OCI-LY1 (cell line): ENCODE results near the gene DRD1.

Experiments used
- H2AFZ ChIP-seq: fragments of 200-600 bp; sonication (generic), shearing (Covaris generic); 2 replicates; pipeline ENCODE4 v1.6.0; 2014; ENCODE audit warnings: antibody characterized with exemption, mild to moderate bottlenecking, low read length
- H3F3A ChIP-seq: fragments of 200-600 bp; sonication (generic), shearing (Covaris generic); 2 replicates; pipeline ENCODE4 v1.6.0; 2014; ENCODE audit warnings: mild to moderate bottlenecking, antibody characterized with exemption, low read length, moderate library complexity; ENCODE audit not compliant: insufficient read depth
- H3K27ac ChIP-seq: fragments of 200-600 bp; sonication (generic); 2 replicates; pipeline ENCODE4 v1.5.1; 2014; ENCODE audit warnings: low read length, mixed run types, mild to moderate bottlenecking, low read depth; ENCODE audit not compliant: poor library complexity, severe bottlenecking
- H3K27me3 ChIP-seq: fragments of 200-600 bp; sonication (generic); 2 replicates; pipeline ENCODE4 v1.6.0; 2014; ENCODE audit warnings: antibody characterized with exemption, mild to moderate bottlenecking, low read length, moderate library complexity; ENCODE audit not compliant: insufficient read depth
- H3K36me3 ChIP-seq: fragments of 200-600 bp; sonication (generic); 2 replicates; pipeline ENCODE4 v1.6.1; 2014; ENCODE audit warnings: mild to moderate bottlenecking, antibody characterized with exemption, low read length, moderate library complexity, mixed read lengths; ENCODE audit not compliant: insufficient read depth
- H3K4me1 ChIP-seq: fragments of 200-600 bp; sonication (generic); 2 replicates; pipeline ENCODE4 v1.5.1; 2014; ENCODE audit warnings: mild to moderate bottlenecking, low read length, moderate library complexity; ENCODE audit not compliant: insufficient read depth, severe bottlenecking
- H3K4me2 ChIP-seq: fragments of 200-600 bp; sonication (generic), shearing (Covaris generic); 2 replicates; pipeline ENCODE4 v1.6.1; 2014; ENCODE audit warnings: low read length
- H3K4me3 ChIP-seq: fragments of 200-600 bp; sonication (generic); 2 replicates; pipeline ENCODE4 v1.5.1; 2014; ENCODE audit warnings: low read length, low read depth, mild to moderate bottlenecking, mixed read lengths; ENCODE audit not compliant: poor library complexity, severe bottlenecking
- H3K79me2 ChIP-seq: fragments of 200-600 bp; shearing (Covaris generic); 2 replicates; pipeline ENCODE4 v1.6.1; 2016; ENCODE audit warnings: mixed run types, low read length, mixed read lengths; ENCODE audit not compliant: insufficient read depth
- H3K9ac ChIP-seq: fragments of 200-600 bp; sonication (generic), shearing (Covaris generic); 2 replicates; pipeline ENCODE4 v1.6.1; 2014; ENCODE audit warnings: mild to moderate bottlenecking, low read length, mixed read lengths
- H3K9me2 ChIP-seq: fragments of 200-600 bp; sonication (generic), shearing (Covaris generic); 2 replicates; pipeline ENCODE4 v1.6.1; 2014; ENCODE audit warnings: low read depth, mild to moderate bottlenecking, low read length, mixed read lengths
- H3K9me3 ChIP-seq: fragments of 200-600 bp; shearing (Covaris generic); 2 replicates; pipeline ENCODE4 v1.6.1; 2014; ENCODE audit warnings: low read length, mixed read lengths
- H4K20me1 ChIP-seq: fragments of 200-600 bp; sonication (generic), shearing (Covaris generic); 2 replicates; pipeline ENCODE4 v1.6.0; 2016; ENCODE audit warnings: mild to moderate bottlenecking, low read length; ENCODE audit not compliant: insufficient read depth
- CTCF ChIP-seq: fragments of 200-600 bp; sonication (generic), shearing (Covaris generic); IDR thresholded peaks from 2 replicates; pipeline ENCODE4 v1.5.1; 2017; ENCODE audit warnings: mild to moderate bottlenecking, antibody characterized with exemption, low read length, moderate library complexity, mixed read lengths
- EZH2 ChIP-seq: fragments of 200-600 bp; sonication (generic), shearing (Covaris generic); IDR thresholded peaks from 2 replicates; pipeline ENCODE4 v1.8.0; 2017; ENCODE audit warnings: borderline replicate concordance, mixed run types, mild to moderate bottlenecking, antibody characterized with exemption, low read length, moderate library complexity, mixed read lengths

The DRD1 gene

GRCh38 chr5:175444060-175444904, at the start of gene DRD1:
DRD1 (minus strand) TSS chr5:175444182; CDS start chr5:175443099, 1,083 bp downstream.
- Histone ChIP-seq H3K9me3 (no peaks in the 10 kb centered on the region), H3K27ac (no peak within 1 kb of the TSS), H3K9ac (no peak within 1 kb of the TSS), H3K27me3 (no peaks in the 10 kb centered on the region), H3K9me2 (no peaks in the 10 kb centered on the region), H3K4me1 (no peaks in the 10 kb centered on the region), H4K20me1 (no peaks in the 10 kb centered on the region), H3K4me3 (no peak within 1 kb of the TSS), H3K79me2 (no peaks in the 10 kb centered on the region), H2AFZ (no peak within 1 kb of the TSS), H3F3A (no peaks in the 10 kb centered on the region), H3K4me2 (no peak within 1 kb of the TSS), H3K36me3 (no peaks in the 10 kb centered on the region)
- TF ChIP-seq EZH2, result no peak
- no peak for TF ChIP-seq CTCF

DNA sequence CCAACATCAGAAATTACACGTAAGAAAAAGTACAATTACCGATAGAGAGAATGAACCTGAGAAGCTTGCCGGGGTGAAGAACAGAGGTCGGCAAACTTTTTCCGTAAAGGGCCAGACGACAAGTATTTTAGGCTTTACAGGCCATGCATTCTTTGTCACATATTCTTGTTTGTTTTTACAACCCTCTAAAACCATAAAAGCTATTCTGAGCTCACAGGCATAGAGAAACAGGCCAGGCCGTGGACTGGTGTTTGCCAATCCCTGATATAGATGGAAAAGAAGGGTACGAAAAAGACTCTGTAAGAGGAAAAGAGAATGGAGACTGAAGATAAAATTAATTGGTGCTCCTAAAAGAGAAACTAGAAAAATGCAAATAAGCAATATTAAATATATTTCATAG, 49.7 kb upstream of the DRD1 start:
- no peak overlapping the region for H2AFZ ChIP-seq
- no peak overlapping the region for H3K27ac ChIP-seq
- no peak overlapping the region for H3K4me2 ChIP-seq
- H3K36me3 ChIP-seq, result peaks cover 97% of the 10 kb centered on the region
- TF ChIP-seq EZH2 (no peak), CTCF (no peak)
- no peaks in the 10 kb centered on the region for H3K27me3 ChIP-seq
- H3F3A ChIP-seq, result no peaks in the 10 kb centered on the region
- H3K4me3 ChIP-seq, result no peak overlapping the region
- peaks cover 4% of the 10 kb centered on the region; the same call in 1 of the 2 replicates for H4K20me1 ChIP-seq
- H3K9me3 ChIP-seq, result 0 out of 2 replicates have a peak, but pooled peaks cover 3% of the 10 kb centered on the region
- no peak overlapping the region for H3K9ac ChIP-seq
- H3K79me2 ChIP-seq, result peaks cover 34% of the 10 kb centered on the region
- H3K4me1 ChIP-seq, result no peaks in the 10 kb centered on the region
- H3K9me2 ChIP-seq, result no peaks in the 10 kb centered on the region

- Histone ChIP-seq H3K9me2 (no peaks in the 10 kb centered on the region), H3K79me2 (peaks cover 33% of the 10 kb centered on the region), H3K36me3 (peaks cover 97% of the 10 kb centered on the region), H3K27me3 (no peaks in the 10 kb centered on the region), H3K4me1 (no peaks in the 10 kb centered on the region), H4K20me1 (peaks cover 4% of the 10 kb centered on the region; the same call in 1 of the 2 replicates), H3K4me2 (no peak overlapping the region), H3K9me3 (0 out of 2 replicates have a peak, but pooled peaks cover 3% of the 10 kb centered on the region), H3K27ac (no peak overlapping the region), H3K9ac (no peak overlapping the region), H3F3A (no peaks in the 10 kb centered on the region), H2AFZ (no peak overlapping the region), H3K4me3 (no peak overlapping the region)
- TF ChIP-seq EZH2 (no peak), CTCF (no peak)
Measured at GRCh38 chr5:175493260-175493659, 49.3 kb upstream of the DRD1 start.
